ENCODE measurements around the gene KRTAP12-1.

GRCh38 chr21:44708213-44708865 is 26.4 kb upstream of the KRTAP12-1 start:
- no peak for TF ChIP-seq POLR2A (IDR thresholded peaks at IDR 0.05)
- TF ChIP-seq POLR2AphosphoS5 (IDR thresholded peaks at IDR 0.05), result no peak
- TF ChIP-seq CTCF (IDR thresholded peaks at IDR 0.05), result no peak
- no peak for TF ChIP-seq EP300 (IDR thresholded peaks at IDR 0.05)

Measured in suprapubic skin (tissue), 4 donors.